ENCODE data around the gene ZC3H12C. TPM values are rescaled to one million over a fixed set of nuclear protein-coding genes. Genes with fewer than 3 reads are reported as not detected.

Gene ZC3H12C
- total and polyA plus RNA-seq, 2 of the 13 experiments (the other 11 are each of a cell fraction or from before 2014, with no cell fraction given): 2.4 to 5.7 TPM

GRCh38 chr11:110179064-110179463 is 85.9 kb downstream of the ZC3H12C start (continued):
- no peak for TF ChIP-seq MTA3 (CRISPR knock-in tag; IDR thresholded peaks at IDR 0.05)
- TF ChIP-seq ZBTB34 (CRISPR knock-in tag; IDR thresholded peaks at IDR 0.05): no peak
- no peak for TF ChIP-seq ZNF567 (CRISPR knock-in tag; IDR thresholded peaks at IDR 0.05; ENCODE audit: borderline replicate concordance)
- TF ChIP-seq ZNF331 (CRISPR knock-in tag; IDR thresholded peaks at IDR 0.05): no peak
- no peak for TF ChIP-seq LRRFIP1 (CRISPR knock-in tag; conservative IDR thresholded peaks at IDR 0.05)
- TF ChIP-seq HIVEP1 (CRISPR knock-in tag; IDR thresholded peaks at IDR 0.05): no peak
- no peak for TF ChIP-seq ZNF143 (CRISPR knock-in tag; IDR thresholded peaks at IDR 0.05)

- Histone ChIP-seq H3K27me3 (ENCODE audit: control insufficient read depth in 1 of 2, insufficient read depth in 2 of 2, low read length in 2 of 2) (no peaks in the 10 kb centered on the region; a peak in 1 of 5 replicates), H4K20me1 (ENCODE audit: insufficient read depth, low read length) (no peaks in the 10 kb centered on the region), H3K4me2 (ENCODE audit: low read depth, low read length) (no peak overlapping the region), H2AFZ (ENCODE audit: low read length) (no peak overlapping the region), H3K4me3 (replicated peaks in 1 of 3; ENCODE audit: insufficient read depth in 1 of 3, low read depth in 2 of 3, low read length in 3 of 3) (no peak overlapping the region), H3K9me3 (ENCODE audit: low read length) (no peaks in the 10 kb centered on the region), H3K9ac (ENCODE audit: insufficient read depth, low read depth, low read length) (no peak overlapping the region), H3K36me3 (replicated peaks in 1 of 2; ENCODE audit: control insufficient read depth in 1 of 2, insufficient read depth in 2 of 2, low read length in 2 of 2) (no peaks in the 10 kb centered on the region), H3K79me2 (ENCODE audit: insufficient read depth, low read length) (no peaks in the 10 kb centered on the region), H3K4me1 (ENCODE audit: insufficient read depth, low read length) (0 out of 2 replicates have a peak, but pooled peaks cover 5% of the 10 kb centered on the region), H3K27ac (ENCODE audit: extremely low read length, insufficient read depth, low read length) (no peak overlapping the region)
- WGBS (ENCODE audit: low lambda C conversion rate): 20% methylated on average over 3 of the region's 5 CpGs
- no peak for DNase-seq (ENCODE audit: low spot score)
- FAIRE-seq: no peak
- TF ChIP-seq CREBL2 (CRISPR knock-in tag; IDR thresholded peaks at IDR 0.05; ENCODE audit: borderline replicate concordance) (no peak), SRY (CRISPR knock-in tag; IDR thresholded peaks at IDR 0.05) (no peak), FOXJ3 (CRISPR knock-in tag; IDR thresholded peaks at IDR 0.05; ENCODE audit: borderline replicate concordance) (no peak), PHB2 (IDR thresholded peaks at IDR 0.05; ENCODE audit: partially characterized antibody) (no peak), ZNF761 (CRISPR knock-in tag; conservative IDR thresholded peaks at IDR 0.05) (no peak), MEIS1 (CRISPR knock-in tag; IDR thresholded peaks at IDR 0.05; ENCODE audit: borderline replicate concordance) (no peak), ZNF629 (CRISPR knock-in tag; conservative IDR thresholded peaks at IDR 0.05) (no peak), CBX5 (CRISPR knock-in tag; IDR thresholded peaks at IDR 0.05; ENCODE audit: borderline replicate concordance) (no peak), CCAR2 (optimal IDR thresholded peaks at IDR 0.05; ENCODE audit: low read depth, low read length) (no peak), IKZF1 (IDR thresholded peaks at IDR 0.05) (no peak), RXRB (CRISPR knock-in tag; IDR thresholded peaks at IDR 0.05; ENCODE audit: borderline replicate concordance) (no peak), GTF2F1 (IDR thresholded peaks at IDR 0.05; ENCODE audit: low read length) (no peak), REL (CRISPR knock-in tag; conservative IDR thresholded peaks at IDR 0.05) (no peak)
- CTCF ChIA-PET (ENCODE audit: low intra/inter-chr PET ratio, low total read pairs): no interaction called here
- in situ Hi-C loops (cut with HindIII; ENCODE audit: extremely low pct_ligation_motif_present, low pct_unique_long_range_greater_than_20kb): no loop called here
- intact Hi-C loops (cut with micrococcal nuclease; ENCODE audit: unreplicated experiment): no loop called here
- no peak for ATAC-seq
- BruUV-seq (replicated peaks): no TSS peak
- POLR2A ChIA-PET: no interaction called here
Observed at GRCh38 chr11:110182886-110183285, 89.7 kb downstream of the ZC3H12C start.
